ENCODE data around the gene MACO1. TPM values are rescaled to one million over a fixed set of nuclear protein-coding genes. Genes with fewer than 3 reads are reported as not detected.

Gene MACO1
- total RNA-seq, 1 donor from 2014 or later: 24.9 TPM

- no peak for DNase-seq (ENCODE audit: low read depth)
- Histone ChIP-seq H3K4me3 (ENCODE audit: low read depth, low read length) (no peak overlapping the region), H3K36me3 (ENCODE audit: control insufficient read depth, insufficient read depth, low read length) (no peaks in the 10 kb centered on the region)
Measured at GRCh38 chr1:25527226-25527846, 96.6 kb downstream of the MACO1 start.

DNA sequence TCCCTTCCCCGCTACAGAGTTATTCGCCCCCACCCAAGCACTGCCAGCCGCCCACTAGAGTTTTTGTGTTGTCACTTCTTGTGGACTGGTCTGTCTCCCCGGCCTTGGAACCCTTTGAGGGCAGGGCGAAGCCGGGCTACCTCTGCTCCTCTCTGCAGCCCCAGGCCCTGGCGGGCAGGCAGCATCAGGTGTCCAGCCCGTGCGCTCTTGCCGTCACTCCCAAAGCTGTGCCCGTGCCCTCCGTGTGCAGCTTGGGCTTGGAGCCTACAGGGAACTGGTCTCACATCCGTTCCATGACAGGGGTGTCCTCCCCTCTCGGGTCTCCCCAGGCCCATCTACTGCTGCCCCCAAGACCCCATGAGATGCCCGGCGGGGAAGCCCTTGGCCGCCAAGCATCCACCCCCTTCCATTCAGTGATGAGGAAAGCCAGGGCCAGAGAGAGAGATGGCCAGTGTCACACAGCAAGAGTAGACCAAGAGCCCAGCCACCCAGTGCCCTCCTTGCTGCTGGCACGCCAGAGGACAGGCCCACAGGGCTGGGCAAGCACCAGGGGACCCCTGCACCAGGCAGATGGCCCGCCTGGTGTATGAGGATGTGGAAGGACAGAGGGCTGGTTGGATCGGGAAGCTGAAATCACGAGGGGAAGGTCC, 97.4 kb downstream of the MACO1 start:
- no peak for TF ChIP-seq CTCF (IDR thresholded peaks at IDR 0.05; ENCODE audit: insufficient read depth, low read length, poor library complexity, severe bottlenecking)
- no peak for DNase-seq (ENCODE audit: low read depth)
- Histone ChIP-seq H3K36me3 (ENCODE audit: control insufficient read depth, insufficient read depth, low read length) (no peaks in the 10 kb centered on the region), H3K4me3 (ENCODE audit: low read depth, low read length) (no peak overlapping the region), H3K27me3 (ENCODE audit: control insufficient read depth, insufficient read depth, low read length) (peaks cover 15% of the 10 kb centered on the region)

More at GRCh38 chr1:25527226-25527846, 96.6 kb downstream of the MACO1 start:
- peaks cover 15% of the 10 kb centered on the region for H3K27me3 ChIP-seq (ENCODE audit: control insufficient read depth, insufficient read depth, low read length)
- no peak for TF ChIP-seq CTCF (IDR thresholded peaks at IDR 0.05; ENCODE audit: insufficient read depth, low read length, poor library complexity, severe bottlenecking)

DNA sequence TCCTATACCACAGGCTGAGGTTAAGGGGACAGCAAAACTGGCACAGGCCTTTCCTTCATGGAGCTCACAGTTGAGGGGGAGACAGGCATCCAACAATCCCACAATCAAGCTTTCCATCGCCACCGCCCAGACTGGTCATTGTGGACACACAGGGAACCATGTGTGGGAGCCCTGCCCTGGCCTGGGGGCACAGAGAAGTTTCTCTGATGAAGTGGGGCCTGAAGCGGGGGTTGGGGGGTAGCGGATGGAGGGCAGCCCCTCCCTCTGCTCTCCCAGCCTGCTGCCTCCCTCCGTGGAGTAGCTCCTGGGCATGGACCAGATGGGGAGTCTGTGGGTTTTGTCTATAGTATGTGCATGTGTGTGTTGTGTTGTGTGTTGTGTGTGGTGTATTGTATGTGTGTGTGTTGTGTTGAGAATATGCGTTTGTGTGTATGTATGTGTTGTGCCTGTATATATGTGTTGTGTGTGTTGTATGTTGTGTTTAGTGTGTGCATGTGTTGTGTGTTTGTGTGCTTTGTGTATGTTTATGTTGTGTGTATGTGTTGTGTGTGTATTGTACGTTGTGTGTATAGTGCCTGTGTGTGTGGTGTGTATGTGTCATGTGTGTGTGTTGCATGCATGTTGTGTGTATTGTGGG, 98.3 kb downstream of the MACO1 start:
- Histone ChIP-seq H3K36me3 (ENCODE audit: control insufficient read depth, insufficient read depth, low read length) (no peaks in the 10 kb centered on the region), H3K27me3 (ENCODE audit: control insufficient read depth, insufficient read depth, low read length) (peaks cover 15% of the 10 kb centered on the region), H3K4me3 (ENCODE audit: low read depth, low read length) (no peak overlapping the region)
- DNase-seq (ENCODE audit: low read depth): no peak
- TF ChIP-seq CTCF (IDR thresholded peaks at IDR 0.05; ENCODE audit: insufficient read depth, low read length, poor library complexity, severe bottlenecking): no peak

- no peak for DNase-seq (ENCODE audit: low read depth)
- Histone ChIP-seq H3K27me3 (ENCODE audit: control insufficient read depth, insufficient read depth, low read length) (peaks cover 12% of the 10 kb centered on the region), H3K36me3 (ENCODE audit: control insufficient read depth, insufficient read depth, low read length) (no peaks in the 10 kb centered on the region), H3K4me3 (ENCODE audit: low read depth, low read length) (no peak overlapping the region)
- no peak for TF ChIP-seq CTCF (IDR thresholded peaks at IDR 0.05; ENCODE audit: insufficient read depth, low read length, poor library complexity, severe bottlenecking)
Measured at GRCh38 chr1:25529518-25530185, 99.0 kb downstream of the MACO1 start.

DNA sequence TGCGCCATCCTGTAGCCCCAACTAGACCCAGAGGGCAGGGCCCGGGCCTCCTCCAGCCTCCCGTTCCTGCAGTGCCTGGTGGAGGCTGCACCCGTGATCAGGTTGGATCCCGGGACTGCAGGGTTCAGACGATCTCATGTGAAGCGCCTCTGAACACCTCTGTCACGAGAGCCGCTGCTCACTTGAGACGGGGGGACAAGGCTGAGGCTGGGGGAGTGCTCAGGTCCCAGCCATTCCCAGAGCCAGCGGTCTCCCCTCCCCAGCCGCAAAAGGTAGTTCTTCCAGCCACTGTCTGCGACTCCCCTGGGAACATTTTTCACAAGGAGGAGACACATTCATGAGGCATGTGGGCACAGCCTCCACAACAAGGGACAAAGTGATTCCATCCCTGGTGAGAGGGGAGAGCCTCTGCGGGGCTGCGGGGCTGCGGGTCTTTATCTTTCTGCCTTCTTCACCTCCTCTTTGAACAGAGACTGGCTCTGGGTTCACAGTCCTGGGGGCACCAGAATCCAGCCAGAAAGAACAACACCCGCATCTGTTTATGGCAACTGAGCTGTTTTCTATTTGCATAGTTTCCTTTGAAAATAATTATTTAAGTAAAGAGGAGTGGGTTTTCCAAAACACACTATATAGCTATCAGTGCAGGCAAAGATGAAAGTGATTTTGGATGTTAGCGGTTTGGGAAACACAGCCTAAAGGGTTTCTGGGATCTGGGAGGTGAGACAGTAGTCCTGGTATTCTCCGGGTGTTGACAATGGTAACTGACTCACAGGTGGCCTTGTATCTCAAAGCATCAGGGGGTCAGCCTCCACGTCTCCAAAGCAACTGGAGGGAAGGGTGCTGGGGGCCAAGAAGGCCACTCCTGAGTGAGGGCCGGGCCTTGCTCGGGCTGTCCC, 99.7 kb downstream of the MACO1 start:
- peaks cover 12% of the 10 kb centered on the region for H3K27me3 ChIP-seq (ENCODE audit: control insufficient read depth, insufficient read depth, low read length)
- H3K4me3 ChIP-seq (ENCODE audit: low read depth, low read length): no peak overlapping the region
- no peak for DNase-seq (ENCODE audit: low read depth)
- TF ChIP-seq CTCF (IDR thresholded peaks at IDR 0.05; ENCODE audit: insufficient read depth, low read length, poor library complexity, severe bottlenecking): no peak
- H3K36me3 ChIP-seq (ENCODE audit: control insufficient read depth, insufficient read depth, low read length): no peaks in the 10 kb centered on the region
